H1 (cell line): ENCODE results near the gene NFIX. TPM values are rescaled to one million over a fixed set of nuclear protein-coding genes. Genes with fewer than 3 reads are reported as not detected.

Source experiments
- CBX5 ChIP-seq: fragments of 300-800, 300-1000 bp; sonication (generic); IDR thresholded peaks from 2 replicates; pipeline ENCODE4 v1.7.1; 2016; ENCODE audit warnings: antibody characterized with exemption, low read length, low read depth
- RFX5 ChIP-seq: IDR thresholded peaks from 2 replicates; pipeline ENCODE4 v1.6.1; 2011; ENCODE audit warnings: low read depth, low read length, improper control_type of control experiment, borderline replicate concordance
- RXRA ChIP-seq: IDR thresholded peaks from 2 replicates; pipeline ENCODE4 v1.6.1; 2011; ENCODE audit warnings: low read depth, mild to moderate bottlenecking, low read length, moderate library complexity; ENCODE audit not compliant: insufficient read depth
- SIN3A ChIP-seq, 2 experiments: IDR thresholded peaks in 1 of 2; conservative IDR thresholded peaks in 1 of 2; 2 replicates each; pipeline ENCODE4 v1.6.1; 2011 to 2012; ENCODE audit warnings: low read length in 2 of 2, improper control_type of control experiment in 1 of 2, low read depth in 1 of 2, mild to moderate bottlenecking in 1 of 2
- SIX5 ChIP-seq: IDR thresholded peaks from 2 replicates; pipeline ENCODE4 v1.6.1; 2011; ENCODE audit warnings: mild to moderate bottlenecking, low read depth, low read length
- SP4 ChIP-seq: IDR thresholded peaks from 2 replicates; pipeline ENCODE4 v1.6.1; 2012; ENCODE audit warnings: low read length, inconsistent platforms
- TAF7 ChIP-seq: optimal IDR thresholded peaks from 2 replicates; pipeline ENCODE3; 2011; ENCODE audit warnings: low read depth, mild to moderate bottlenecking, inconsistent platforms, low read length, moderate library complexity, borderline replicate concordance
- polyA plus RNA-seq, 7 experiments: library from polyadenylated mRNA; depleted of rRNA in 3 of 7; stranded (reverse) in 5 of 7; unstranded in 2 of 7; fragments of >200 nt in 5 of 7; fragments of 200-250 nt in 2 of 7; gene quantifications; 1 replicate in 5 of 7; 2 replicates in 1 of 7; 4 replicates in 1 of 7; pipeline versions ENCODE4 v1.2.1 to v1.2.3, GENCODE V29; 2011 to 2013; ENCODE audit warnings: missing spikeins in 2 of 7, mixed read lengths in 2 of 7
- total RNA-seq: library from RNA; stranded (reverse); fragmentation: NEBNext Ultra II Directional; extraction: Animal tissue kit (Norgen Biotek cat#: 25700); gene quantifications from 2 replicates; pipeline ENCODE4 v1.2.1, GENCODE V29; 2021
- TF ChIP-seq, protein P1 (sequence below): IDR thresholded peaks from 2 replicates; pipeline ENCODE4 v1.6.1; 2012; ENCODE audit warnings: inconsistent platforms
- TF ChIP-seq, protein P2 (sequence below): IDR thresholded peaks from 2 replicates; pipeline ENCODE4 v1.6.1; 2011; ENCODE audit warnings: low read depth, mild to moderate bottlenecking, low read length; ENCODE audit not compliant: insufficient read depth

Gene NFIX
- total and polyA plus RNA-seq, 2 of the 8 experiments (the other 6 are each of a cell fraction or from before 2014, with no cell fraction given), result 0.03 to 0.20 TPM

DNA sequence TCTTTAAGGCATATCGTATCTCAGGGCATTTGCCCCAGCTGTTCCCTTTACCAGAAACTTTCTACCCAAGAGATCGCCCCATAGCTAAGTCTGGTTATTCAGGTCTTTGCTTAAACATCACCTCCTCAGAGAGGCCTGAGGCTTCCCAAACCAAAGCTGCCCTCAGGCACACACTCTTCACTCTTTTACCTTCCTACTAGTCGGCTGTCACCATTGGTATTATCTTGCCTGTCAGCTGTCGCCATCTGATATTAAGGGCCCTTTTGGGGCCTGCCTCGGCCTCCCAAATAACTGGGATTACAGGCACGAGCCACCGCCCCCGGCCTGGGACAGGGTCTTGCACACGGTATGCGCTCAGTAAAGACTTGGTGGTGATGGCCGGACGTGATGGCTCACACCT lies 39.3 kb upstream of the NFIX start (continued):
- no peak for TF ChIP-seq SP4
- TF ChIP-seq, protein P1, sequence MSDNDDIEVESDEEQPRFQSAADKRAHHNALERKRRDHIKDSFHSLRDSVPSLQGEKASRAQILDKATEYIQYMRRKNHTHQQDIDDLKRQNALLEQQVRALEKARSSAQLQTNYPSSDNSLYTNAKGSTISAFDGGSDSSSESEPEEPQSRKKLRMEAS, result no peak
- no peak for TF ChIP-seq CBX5
- TF ChIP-seq RFX5, result no peak
- no peak for TF ChIP-seq SIX5
- no peak for TF ChIP-seq SIN3A (conservative IDR thresholded peaks at IDR 0.05 in 1 of 2, IDR thresholded peaks at IDR 0.05 in 1 of 2; ENCODE audit: low read depth in 1 of 2, low read length in 2 of 2)
- no peak for TF ChIP-seq TAF7
- TF ChIP-seq, protein P2, sequence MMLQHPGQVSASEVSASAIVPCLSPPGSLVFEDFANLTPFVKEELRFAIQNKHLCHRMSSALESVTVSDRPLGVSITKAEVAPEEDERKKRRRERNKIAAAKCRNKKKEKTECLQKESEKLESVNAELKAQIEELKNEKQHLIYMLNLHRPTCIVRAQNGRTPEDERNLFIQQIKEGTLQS, result no peak
- TF ChIP-seq RXRA, result no peak
